ENCODE data around the gene RIPPLY2. TPM values are rescaled to one million over a fixed set of nuclear protein-coding genes. Genes with fewer than 3 reads are reported as not detected.
A peak's percentile ranks its signal among the peaks of the same experiment; 100 is the strongest.
"Not testable (repeated sequence)": the region's sequence is repeated elsewhere in the genome, so short reads cannot be mapped to it uniquely, and the experiment has no call there.

Gene RIPPLY2
- polyA plus RNA-seq (ENCODE audit: insufficient read depth in 1 of 5, insufficient read length in 5 of 5, low replicate concordance in 1 of 5), result not detected
- long read RNA-seq, donor 1, result 0 reads
- long read RNA-seq, donor 2, result 0 reads
- long read RNA-seq, donor 3, result 0 reads
- long read RNA-seq, donor 4, result 0 reads
- long read RNA-seq, donor 5, result 0 reads
- long read RNA-seq, donor 6, result 0 reads
- long read RNA-seq, donor 7, result 0 reads
- long read RNA-seq, donor 8, result 0 reads

- DNase-seq, result peak in 1 of 2 donors; percentile 23
Measured at GRCh38 chr6:83853178-83854000, at the start of gene RIPPLY2. Gene RIPPLY2, plus strand, starts transcription at chr6:83853360. Its CDS starts 57 bp downstream, at chr6:83853417.

GRCh38 chr6:83803492-83803891, 49.7 kb upstream of the RIPPLY2 start:
- not testable (repeated sequence) for DNase-seq

GRCh38 chr6:83804886-83805285, 48.3 kb upstream of the RIPPLY2 start:
- no peak for DNase-seq

- no peak for DNase-seq
Measured at GRCh38 chr6:83808005-83808404, 45.2 kb upstream of the RIPPLY2 start.

- DNase-seq, result no peak
Measured at GRCh38 chr6:83808926-83809325, 44.2 kb upstream of the RIPPLY2 start.

GRCh38 chr6:83812595-83812994, 40.6 kb upstream of the RIPPLY2 start:
- DNase-seq, result no peak

GRCh38 chr6:83815631-83816272, 37.4 kb upstream of the RIPPLY2 start:
- DNase-seq, result no peak

- no peak for DNase-seq
Measured at GRCh38 chr6:83822629-83823169, 30.5 kb upstream of the RIPPLY2 start.

GRCh38 chr6:83824388-83824801, 28.8 kb upstream of the RIPPLY2 start:
- no peak for DNase-seq

- no peak for DNase-seq
Measured at GRCh38 chr6:83824831-83825230, 28.3 kb upstream of the RIPPLY2 start.

- DNase-seq, result no peak
Measured at GRCh38 chr6:83827050-83827449, 26.1 kb upstream of the RIPPLY2 start.

- no peak for DNase-seq
Measured at GRCh38 chr6:83838727-83839126, 14.4 kb upstream of the RIPPLY2 start.

- no peak for DNase-seq
Measured at GRCh38 chr6:83844170-83844569, 9.0 kb upstream of the RIPPLY2 start.

- no peak for DNase-seq
Measured at GRCh38 chr6:83846291-83846690, 6.9 kb upstream of the RIPPLY2 start.

- no peak for DNase-seq
Measured at GRCh38 chr6:83847179-83847578, 6.0 kb upstream of the RIPPLY2 start.

- no peak for DNase-seq
Measured at GRCh38 chr6:83849127-83849526, 4.0 kb upstream of the RIPPLY2 start.

- no peak for DNase-seq
Measured at GRCh38 chr6:83849610-83850009, 3.5 kb upstream of the RIPPLY2 start.

GRCh38 chr6:83852528-83853177, 507 bp upstream of the RIPPLY2 start:
- DNase-seq, result no peak

GRCh38 chr6:83854001-83854501, 891 bp downstream of the RIPPLY2 start:
- no peak for DNase-seq

GRCh38 chr6:83854766-83855165, 1.6 kb downstream of the RIPPLY2 start:
- DNase-seq, result no peak
